ENCODE measurements around the gene HACD3. TPM values are rescaled to one million over a fixed set of nuclear protein-coding genes. Genes with fewer than 3 reads are reported as not detected.

HACD3 gene
- total and polyA plus RNA-seq, 2 experiments from 2014 or later = 127 to 171 TPM

GRCh38 chr15:65558997-65559760, 28.9 kb downstream of the HACD3 start:
- H3K79me2 ChIP-seq = peaks cover 36% of the 10 kb centered on the region
- no peak overlapping the region for H3K4me3 ChIP-seq
- no peak for DNase-seq (ENCODE audit: low spot score)
- no peaks in the 10 kb centered on the region for H3K9me2 ChIP-seq (replicated peaks; ENCODE audit: insufficient read depth)
- no peak overlapping the region for H3K27ac ChIP-seq
- no peak overlapping the region for H3K4me2 ChIP-seq
- H3K27me3 ChIP-seq = no peaks in the 10 kb centered on the region
- H2AFZ ChIP-seq = no peak overlapping the region
- H3K4me1 ChIP-seq (ENCODE audit: insufficient read depth) = no peaks in the 10 kb centered on the region
- 97% methylated on average over 6 of the region's 6 CpGs for WGBS (ENCODE audit: low lambda C conversion rate, missing lambda C conversion rate)
- TF ChIP-seq EZH2phosphoT487 (IDR thresholded peaks at IDR 0.05; ENCODE audit: low read depth, severe bottlenecking, unreplicated experiment) (no peak), CTCF (IDR thresholded peaks at IDR 0.05; ENCODE audit: poor library complexity) (no peak), EZH2 (IDR thresholded peaks at IDR 0.05; ENCODE audit: borderline replicate concordance) (no peak)
- H4K20me1 ChIP-seq (ENCODE audit: insufficient read depth, poor library complexity, severe bottlenecking) = no peaks in the 10 kb centered on the region
- no peaks in the 10 kb centered on the region for H3K9me3 ChIP-seq (ENCODE audit: low read depth)
- H3K36me3 ChIP-seq (replicated peaks; ENCODE audit: insufficient read depth, low read depth) = no peaks in the 10 kb centered on the region

GRCh38 chr15:65559941-65560340, 29.7 kb downstream of the HACD3 start:
- DNase-seq (ENCODE audit: low spot score) = no peak
- no peak for TF ChIP-seq CTCF (IDR thresholded peaks at IDR 0.05; ENCODE audit: poor library complexity)
- no peak for TF ChIP-seq EZH2phosphoT487 (IDR thresholded peaks at IDR 0.05; ENCODE audit: low read depth, severe bottlenecking, unreplicated experiment)
- TF ChIP-seq EZH2 (IDR thresholded peaks at IDR 0.05; ENCODE audit: borderline replicate concordance) = no peak

GRCh38 chr15:65561934-65562333, 31.7 kb downstream of the HACD3 start:
- peaks cover 19% of the 10 kb centered on the region for H3K79me2 ChIP-seq
- no peaks in the 10 kb centered on the region for H3K36me3 ChIP-seq (replicated peaks; ENCODE audit: insufficient read depth, low read depth)
- no peaks in the 10 kb centered on the region for H3K27me3 ChIP-seq
- DNase-seq (ENCODE audit: low spot score) = peak; percentile 15
- no peaks in the 10 kb centered on the region for H4K20me1 ChIP-seq (ENCODE audit: insufficient read depth, poor library complexity, severe bottlenecking)
- H3K4me2 ChIP-seq = no peak overlapping the region
- no peaks in the 10 kb centered on the region for H3K4me1 ChIP-seq (ENCODE audit: insufficient read depth)
- no peak for TF ChIP-seq EZH2 (IDR thresholded peaks at IDR 0.05; ENCODE audit: borderline replicate concordance)
- no peak for TF ChIP-seq CTCF (IDR thresholded peaks at IDR 0.05; ENCODE audit: poor library complexity)
- TF ChIP-seq EZH2phosphoT487 (IDR thresholded peaks at IDR 0.05; ENCODE audit: low read depth, severe bottlenecking, unreplicated experiment) = no peak
- 83% methylated on average over 6 of the region's 6 CpGs for WGBS (ENCODE audit: low lambda C conversion rate, missing lambda C conversion rate)
- no peaks in the 10 kb centered on the region for H3K9me2 ChIP-seq (replicated peaks; ENCODE audit: insufficient read depth)
- H3K4me3 ChIP-seq = no peak overlapping the region
- H3K27ac ChIP-seq = peak overlapping the region; percentile 48
- no peak overlapping the region for H2AFZ ChIP-seq
- H3K9me3 ChIP-seq (ENCODE audit: low read depth) = no peaks in the 10 kb centered on the region

More at GRCh38 chr15:65559941-65560340, 29.7 kb downstream of the HACD3 start:
- Histone ChIP-seq H4K20me1 (ENCODE audit: insufficient read depth, poor library complexity, severe bottlenecking) (no peaks in the 10 kb centered on the region), H3K9me3 (ENCODE audit: low read depth) (no peaks in the 10 kb centered on the region), H2AFZ (no peak overlapping the region), H3K9me2 (replicated peaks; ENCODE audit: insufficient read depth) (no peaks in the 10 kb centered on the region), H3K27me3 (no peaks in the 10 kb centered on the region), H3K4me2 (no peak overlapping the region), H3K4me3 (no peak overlapping the region), H3K27ac (no peak overlapping the region), H3K36me3 (replicated peaks; ENCODE audit: insufficient read depth, low read depth) (no peaks in the 10 kb centered on the region), H3K79me2 (peaks cover 32% of the 10 kb centered on the region), H3K4me1 (ENCODE audit: insufficient read depth) (no peaks in the 10 kb centered on the region)
